Right atrium auricular region (tissue), 2 donors: ENCODE results near the gene TNS3. TPM values are rescaled to one million over a fixed set of nuclear protein-coding genes. Genes with fewer than 3 reads are reported as not detected.

ENCODE experiments used
- DNase-seq: peaks from one replicate; pipeline ENCODE4 v3.0.0-alpha.2; 2019; ENCODE audit warnings: low spot score
- H3K27ac ChIP-seq, 2 donors: fragments of 200-600 bp; sonication (generic); 1 replicate in 1 of 2; 2 replicates in 1 of 2; pipeline ENCODE4 v1.5.1; 2016 to 2019
- H3K27me3 ChIP-seq, 2 donors: fragments of 200-600 bp; sonication (generic); one replicate each; pipeline versions ENCODE4 v1.5.1 to v1.6.0; 2017 to 2019
- H3K36me3 ChIP-seq: fragments of 200-600 bp; sonication (generic); one replicate; pipeline ENCODE4 v1.5.1; 2016
- H3K4me1 ChIP-seq, 2 donors: fragments of 200-600 bp; sonication (generic); one replicate each; pipeline versions ENCODE4 v1.5.1 to v1.6.0; 2017 to 2019
- H3K4me3 ChIP-seq, 2 donors: fragments of 200-600 bp; sonication (generic); 1 replicate in 1 of 2; 2 replicates in 1 of 2; pipeline ENCODE4 v1.5.1; 2017 to 2019; ENCODE audit warnings: mild to moderate bottlenecking in 1 of 2, moderate library complexity in 1 of 2
- H3K9me3 ChIP-seq, 2 donors: fragments of 200-600 bp; sonication (generic); one replicate each; pipeline ENCODE4 v1.5.1; 2019
- total RNA-seq, 2 donors: library from RNA; depleted of rRNA; stranded (reverse); fragments of >200 nt; gene quantifications; one replicate each; pipeline ENCODE4 v1.1.0, GENCODE V29; 2016
- TF ChIP-seq, protein P1 (sequence below), 2 donors: fragments of 200-600 bp; sonication (generic); IDR thresholded peaks; one replicate each; pipeline ENCODE4 v1.5.1; 2019; ENCODE audit warnings: antibody characterized with exemption in 2 of 2

The TNS3 gene
- total RNA-seq, 2 donors from 2014 or later, result 39.7 to 44.4 TPM

DNA sequence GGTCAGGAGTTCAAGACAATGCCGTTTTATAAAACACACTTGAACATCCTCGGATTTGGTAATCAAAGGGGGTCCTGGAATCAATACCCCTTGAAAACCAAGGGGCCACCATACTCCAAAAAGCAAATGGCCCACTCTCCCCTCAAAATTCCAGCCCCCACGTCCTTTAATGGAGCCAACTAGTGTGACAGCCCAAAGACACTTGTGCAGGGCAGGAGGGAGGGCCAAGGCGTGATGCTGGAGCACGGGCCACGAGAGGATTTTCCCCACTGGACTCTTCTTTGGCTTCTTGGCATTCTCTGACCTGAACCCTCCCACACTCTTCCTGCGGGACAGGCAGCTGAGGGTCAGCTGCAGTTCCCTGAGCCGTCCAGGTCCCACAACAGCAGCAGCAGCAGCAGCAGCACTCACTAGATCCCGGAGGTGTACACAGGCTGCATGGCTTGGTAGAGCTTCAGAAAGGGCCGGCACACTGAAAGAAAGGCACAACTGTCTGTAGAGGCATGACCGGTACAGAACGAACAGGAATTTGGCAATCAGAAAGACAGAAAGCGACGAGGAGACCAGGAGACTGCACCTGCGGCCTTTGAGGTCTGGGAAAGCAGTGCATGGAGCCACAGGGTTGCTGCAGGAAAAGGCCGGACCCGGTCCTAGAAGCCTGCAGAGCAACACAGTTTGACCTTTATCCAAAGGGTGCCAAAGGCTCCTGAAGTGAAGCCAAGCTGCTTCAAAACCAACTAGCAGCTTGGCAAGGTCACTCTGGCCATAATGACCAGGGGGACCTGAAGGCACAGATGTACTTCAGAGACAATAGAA lies 168.2 kb downstream of the TNS3 start:
- Histone ChIP-seq H3K4me1 (peaks cover 0 to under 1% of the 10 kb centered on the region in 2 donors), H3K36me3 (peaks cover 10% of the 10 kb centered on the region), H3K27ac (no peak overlapping the region), H3K4me3 (no peak overlapping the region), H3K27me3 (no peaks in the 10 kb centered on the region), H3K9me3 (no peaks in the 10 kb centered on the region)
- no peak for DNase-seq
- TF ChIP-seq, protein P1, sequence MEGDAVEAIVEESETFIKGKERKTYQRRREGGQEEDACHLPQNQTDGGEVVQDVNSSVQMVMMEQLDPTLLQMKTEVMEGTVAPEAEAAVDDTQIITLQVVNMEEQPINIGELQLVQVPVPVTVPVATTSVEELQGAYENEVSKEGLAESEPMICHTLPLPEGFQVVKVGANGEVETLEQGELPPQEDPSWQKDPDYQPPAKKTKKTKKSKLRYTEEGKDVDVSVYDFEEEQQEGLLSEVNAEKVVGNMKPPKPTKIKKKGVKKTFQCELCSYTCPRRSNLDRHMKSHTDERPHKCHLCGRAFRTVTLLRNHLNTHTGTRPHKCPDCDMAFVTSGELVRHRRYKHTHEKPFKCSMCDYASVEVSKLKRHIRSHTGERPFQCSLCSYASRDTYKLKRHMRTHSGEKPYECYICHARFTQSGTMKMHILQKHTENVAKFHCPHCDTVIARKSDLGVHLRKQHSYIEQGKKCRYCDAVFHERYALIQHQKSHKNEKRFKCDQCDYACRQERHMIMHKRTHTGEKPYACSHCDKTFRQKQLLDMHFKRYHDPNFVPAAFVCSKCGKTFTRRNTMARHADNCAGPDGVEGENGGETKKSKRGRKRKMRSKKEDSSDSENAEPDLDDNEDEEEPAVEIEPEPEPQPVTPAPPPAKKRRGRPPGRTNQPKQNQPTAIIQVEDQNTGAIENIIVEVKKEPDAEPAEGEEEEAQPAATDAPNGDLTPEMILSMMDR (IDR thresholded peaks at IDR 0.05), result no peak

GRCh38 chr7:47411901-47412300 lies 170.0 kb downstream of the TNS3 start:
- no peaks in the 10 kb centered on the region for H3K27me3 ChIP-seq
- no peaks in the 10 kb centered on the region for H3K9me3 ChIP-seq
- H3K36me3 ChIP-seq, result peaks cover 10% of the 10 kb centered on the region
- peaks cover 0 to 6% of the 10 kb centered on the region in 2 donors for H3K4me1 ChIP-seq
- TF ChIP-seq, protein P1 (IDR thresholded peaks at IDR 0.05), result no peak
- H3K27ac ChIP-seq, result no peak overlapping the region
- H3K4me3 ChIP-seq, result no peak overlapping the region
- DNase-seq, result no peak

GRCh38 chr7:47411281-47411869 lies 170.5 kb downstream of the TNS3 start:
- Histone ChIP-seq H3K36me3 (peaks cover 10% of the 10 kb centered on the region), H3K27me3 (no peaks in the 10 kb centered on the region), H3K27ac (no peak overlapping the region), H3K4me1 (peaks cover 0 to 11% of the 10 kb centered on the region in 2 donors), H3K4me3 (no peak overlapping the region), H3K9me3 (no peaks in the 10 kb centered on the region)
- DNase-seq, result no peak
- TF ChIP-seq, protein P1 (IDR thresholded peaks at IDR 0.05), result no peak

- TF ChIP-seq, protein P1 (IDR thresholded peaks at IDR 0.05), result no peak
- no peaks in the 10 kb centered on the region for H3K27me3 ChIP-seq
- H3K4me3 ChIP-seq, result no peak overlapping the region
- H3K36me3 ChIP-seq, result peaks cover 5% of the 10 kb centered on the region
- DNase-seq, result no peak
- H3K9me3 ChIP-seq, result no peaks in the 10 kb centered on the region
- H3K27ac ChIP-seq, result no peak overlapping the region
- peaks cover 0 to 32% of the 10 kb centered on the region in 2 donors for H3K4me1 ChIP-seq
These were observed 173.2 kb downstream of the TNS3 start for GRCh38 chr7:47408675-47409074.

GRCh38 chr7:47407821-47408674 lies 173.9 kb downstream of the TNS3 start:
- no peak for DNase-seq
- no peaks in the 10 kb centered on the region for H3K36me3 ChIP-seq
- H3K4me3 ChIP-seq, result no peak overlapping the region
- no peak overlapping the region for H3K27ac ChIP-seq
- no peaks in the 10 kb centered on the region for H3K27me3 ChIP-seq
- H3K4me1 ChIP-seq, result peaks cover 0 to 32% of the 10 kb centered on the region in 2 donors
- no peaks in the 10 kb centered on the region for H3K9me3 ChIP-seq
- TF ChIP-seq, protein P1 (IDR thresholded peaks at IDR 0.05), result no peak
